ENCODE measurements around the gene GPA33.

GPA33 gene

DNA sequence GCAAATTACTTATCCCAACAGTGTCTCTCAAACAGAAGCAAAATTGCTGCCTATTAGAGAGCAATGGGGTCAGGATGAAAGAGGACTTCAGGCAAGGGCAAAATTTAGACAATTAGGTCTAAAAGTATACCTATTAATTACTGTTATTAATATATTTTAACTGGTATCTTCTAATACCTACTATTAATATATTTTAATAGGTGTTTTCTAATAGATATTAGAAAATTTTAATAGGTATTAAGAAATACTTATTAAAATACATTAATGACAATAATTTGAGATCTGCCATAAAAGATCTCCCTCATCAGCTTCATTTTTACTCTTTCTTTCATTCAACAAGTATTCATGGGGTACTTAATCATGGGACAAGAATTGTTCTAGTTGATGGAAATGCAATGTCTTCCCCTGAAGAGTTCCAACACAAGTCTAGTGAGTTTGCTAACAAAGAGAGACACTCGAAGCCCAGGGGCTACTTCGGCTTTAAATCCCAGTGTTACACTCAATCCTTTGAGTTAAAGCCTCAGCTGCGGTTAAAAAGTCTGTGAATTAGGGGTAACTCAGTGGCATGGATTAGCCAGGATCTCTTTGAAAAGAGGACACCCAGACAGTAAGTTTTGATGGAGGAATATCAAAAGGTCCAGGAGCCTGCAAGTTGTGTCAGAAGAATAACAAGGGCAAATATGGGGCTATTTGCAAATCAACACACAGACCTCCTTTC, 47.8 kb upstream of the GPA33 start:
- TF ChIP-seq CSRNP3 (CRISPR knock-in tag; IDR thresholded peaks at IDR 0.05) (no peak), ZFP30 (CRISPR knock-in tag; IDR thresholded peaks at IDR 0.05) (no peak), RARB (CRISPR knock-in tag; IDR thresholded peaks at IDR 0.05) (no peak), SNAI2 (CRISPR knock-in tag; IDR thresholded peaks at IDR 0.05) (no peak)

DNA sequence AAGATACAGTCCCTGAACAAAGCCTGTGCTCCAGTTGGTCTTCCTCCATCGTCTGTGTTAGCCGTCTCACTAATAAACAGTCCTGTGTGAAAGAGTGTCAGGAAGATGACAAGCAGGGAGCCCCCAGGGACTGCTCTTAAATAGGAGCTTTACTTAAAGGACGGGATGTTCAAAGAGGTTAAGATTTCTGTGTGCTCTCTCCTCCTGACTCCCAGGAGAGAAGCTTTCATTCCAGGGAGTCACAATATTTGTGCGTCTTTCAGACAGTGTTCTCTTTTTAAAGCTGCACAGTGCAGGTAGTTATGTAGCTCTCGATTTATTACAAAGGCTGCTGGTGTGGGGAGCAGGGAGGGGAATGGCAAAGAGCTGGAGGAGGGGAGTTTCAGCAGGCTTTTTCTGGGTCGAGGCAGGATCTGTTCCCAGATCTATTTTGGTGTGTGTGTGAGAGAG, 47.2 kb upstream of the GPA33 start:
- no peak for TF ChIP-seq SNAI2 (CRISPR knock-in tag; IDR thresholded peaks at IDR 0.05)
- TF ChIP-seq ISL1 (CRISPR knock-in tag; IDR thresholded peaks at IDR 0.05), result no peak
- TF ChIP-seq ZNF8 (CRISPR knock-in tag; IDR thresholded peaks at IDR 0.05), result no peak
- no peak for TF ChIP-seq CSRNP3 (CRISPR knock-in tag; IDR thresholded peaks at IDR 0.05)
- TF ChIP-seq, protein P1, sequence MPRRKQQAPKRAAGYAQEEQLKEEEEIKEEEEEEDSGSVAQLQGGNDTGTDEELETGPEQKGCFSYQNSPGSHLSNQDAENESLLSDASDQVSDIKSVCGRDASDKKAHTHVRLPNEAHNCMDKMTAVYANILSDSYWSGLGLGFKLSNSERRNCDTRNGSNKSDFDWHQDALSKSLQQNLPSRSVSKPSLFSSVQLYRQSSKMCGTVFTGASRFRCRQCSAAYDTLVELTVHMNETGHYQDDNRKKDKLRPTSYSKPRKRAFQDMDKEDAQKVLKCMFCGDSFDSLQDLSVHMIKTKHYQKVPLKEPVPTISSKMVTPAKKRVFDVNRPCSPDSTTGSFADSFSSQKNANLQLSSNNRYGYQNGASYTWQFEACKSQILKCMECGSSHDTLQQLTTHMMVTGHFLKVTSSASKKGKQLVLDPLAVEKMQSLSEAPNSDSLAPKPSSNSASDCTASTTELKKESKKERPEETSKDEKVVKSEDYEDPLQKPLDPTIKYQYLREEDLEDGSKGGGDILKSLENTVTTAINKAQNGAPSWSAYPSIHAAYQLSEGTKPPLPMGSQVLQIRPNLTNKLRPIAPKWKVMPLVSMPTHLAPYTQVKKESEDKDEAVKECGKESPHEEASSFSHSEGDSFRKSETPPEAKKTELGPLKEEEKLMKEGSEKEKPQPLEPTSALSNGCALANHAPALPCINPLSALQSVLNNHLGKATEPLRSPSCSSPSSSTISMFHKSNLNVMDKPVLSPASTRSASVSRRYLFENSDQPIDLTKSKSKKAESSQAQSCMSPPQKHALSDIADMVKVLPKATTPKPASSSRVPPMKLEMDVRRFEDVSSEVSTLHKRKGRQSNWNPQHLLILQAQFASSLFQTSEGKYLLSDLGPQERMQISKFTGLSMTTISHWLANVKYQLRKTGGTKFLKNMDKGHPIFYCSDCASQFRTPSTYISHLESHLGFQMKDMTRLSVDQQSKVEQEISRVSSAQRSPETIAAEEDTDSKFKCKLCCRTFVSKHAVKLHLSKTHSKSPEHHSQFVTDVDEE (CRISPR knock-in tag; IDR thresholded peaks at IDR 0.05), result no peak
- no peak for TF ChIP-seq ZFP30 (CRISPR knock-in tag; IDR thresholded peaks at IDR 0.05)
- no peak for TF ChIP-seq TOX (CRISPR knock-in tag; IDR thresholded peaks at IDR 0.05; ENCODE audit: borderline replicate concordance)
- TF ChIP-seq, protein P2, sequence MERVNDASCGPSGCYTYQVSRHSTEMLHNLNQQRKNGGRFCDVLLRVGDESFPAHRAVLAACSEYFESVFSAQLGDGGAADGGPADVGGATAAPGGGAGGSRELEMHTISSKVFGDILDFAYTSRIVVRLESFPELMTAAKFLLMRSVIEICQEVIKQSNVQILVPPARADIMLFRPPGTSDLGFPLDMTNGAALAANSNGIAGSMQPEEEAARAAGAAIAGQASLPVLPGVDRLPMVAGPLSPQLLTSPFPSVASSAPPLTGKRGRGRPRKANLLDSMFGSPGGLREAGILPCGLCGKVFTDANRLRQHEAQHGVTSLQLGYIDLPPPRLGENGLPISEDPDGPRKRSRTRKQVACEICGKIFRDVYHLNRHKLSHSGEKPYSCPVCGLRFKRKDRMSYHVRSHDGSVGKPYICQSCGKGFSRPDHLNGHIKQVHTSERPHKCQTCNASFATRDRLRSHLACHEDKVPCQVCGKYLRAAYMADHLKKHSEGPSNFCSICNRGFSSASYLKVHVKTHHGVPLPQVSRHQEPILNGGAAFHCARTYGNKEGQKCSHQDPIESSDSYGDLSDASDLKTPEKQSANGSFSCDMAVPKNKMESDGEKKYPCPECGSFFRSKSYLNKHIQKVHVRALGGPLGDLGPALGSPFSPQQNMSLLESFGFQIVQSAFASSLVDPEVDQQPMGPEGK (CRISPR knock-in tag; IDR thresholded peaks at IDR 0.05; ENCODE audit: borderline replicate concordance), result no peak
- TF ChIP-seq RARB (CRISPR knock-in tag; IDR thresholded peaks at IDR 0.05), result no peak
- TF ChIP-seq ZNF70 (CRISPR knock-in tag; IDR thresholded peaks at IDR 0.05), result no peak
- no peak for TF ChIP-seq CSDC2 (CRISPR knock-in tag; IDR thresholded peaks at IDR 0.05)
- no peak for TF ChIP-seq POU6F1 (CRISPR knock-in tag; IDR thresholded peaks at IDR 0.05; ENCODE audit: borderline replicate concordance, low read depth)
- no peak for TF ChIP-seq ESRRG (CRISPR knock-in tag; IDR thresholded peaks at IDR 0.05)
- no peak for TF ChIP-seq ZNF565 (CRISPR knock-in tag; conservative IDR thresholded peaks at IDR 0.05; ENCODE audit: low read depth)
- no peak for TF ChIP-seq ZC3H10 (CRISPR knock-in tag; IDR thresholded peaks at IDR 0.05)
- no peak for TF ChIP-seq OSR1 (CRISPR knock-in tag; IDR thresholded peaks at IDR 0.05)
- no peak for TF ChIP-seq GLIS3 (CRISPR knock-in tag; IDR thresholded peaks at IDR 0.05)
- no peak for ATAC-seq

More for the DNA sequence above, 47.8 kb upstream of the GPA33 start:
- no peak for ATAC-seq

- ATAC-seq, result no peak
- TF ChIP-seq ZNF70 (CRISPR knock-in tag; IDR thresholded peaks at IDR 0.05) (no peak), TCF4 (CRISPR knock-in tag; IDR thresholded peaks at IDR 0.05; ENCODE audit: borderline replicate concordance) (no peak), ZNF8 (CRISPR knock-in tag; IDR thresholded peaks at IDR 0.05) (no peak), TOX (CRISPR knock-in tag; IDR thresholded peaks at IDR 0.05; ENCODE audit: borderline replicate concordance) (no peak), CSDC2 (CRISPR knock-in tag; IDR thresholded peaks at IDR 0.05) (no peak), ZFP30 (CRISPR knock-in tag; IDR thresholded peaks at IDR 0.05) (no peak), SNAI2 (CRISPR knock-in tag; IDR thresholded peaks at IDR 0.05) (no peak), ARNTL (CRISPR knock-in tag; IDR thresholded peaks at IDR 0.05; ENCODE audit: borderline replicate concordance, low read depth) (no peak), ESRRG (CRISPR knock-in tag; IDR thresholded peaks at IDR 0.05) (no peak), RARB (CRISPR knock-in tag; IDR thresholded peaks at IDR 0.05) (no peak), POU6F1 (CRISPR knock-in tag; IDR thresholded peaks at IDR 0.05; ENCODE audit: borderline replicate concordance, low read depth) (no peak), ZNF565 (CRISPR knock-in tag; conservative IDR thresholded peaks at IDR 0.05; ENCODE audit: low read depth) (no peak)
- TF ChIP-seq, protein P3, sequence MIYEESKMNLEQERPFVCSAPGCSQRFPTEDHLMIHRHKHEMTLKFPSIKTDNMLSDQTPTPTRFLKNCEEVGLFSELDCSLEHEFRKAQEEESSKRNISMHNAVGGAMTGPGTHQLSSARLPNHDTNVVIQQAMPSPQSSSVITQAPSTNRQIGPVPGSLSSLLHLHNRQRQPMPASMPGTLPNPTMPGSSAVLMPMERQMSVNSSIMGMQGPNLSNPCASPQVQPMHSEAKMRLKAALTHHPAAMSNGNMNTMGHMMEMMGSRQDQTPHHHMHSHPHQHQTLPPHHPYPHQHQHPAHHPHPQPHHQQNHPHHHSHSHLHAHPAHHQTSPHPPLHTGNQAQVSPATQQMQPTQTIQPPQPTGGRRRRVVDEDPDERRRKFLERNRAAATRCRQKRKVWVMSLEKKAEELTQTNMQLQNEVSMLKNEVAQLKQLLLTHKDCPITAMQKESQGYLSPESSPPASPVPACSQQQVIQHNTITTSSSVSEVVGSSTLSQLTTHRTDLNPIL (CRISPR knock-in tag; IDR thresholded peaks at IDR 0.05; ENCODE audit: low read depth), result no peak
- TF ChIP-seq, protein P1 (CRISPR knock-in tag; IDR thresholded peaks at IDR 0.05), result no peak
Measured at GRCh38 chr1:167136806-167137205, 46.6 kb upstream of the GPA33 start.
